Lower lobe of right lung (tissue), 2 donors: ENCODE measurements around the gene TMEM117. TPM values are rescaled to one million over a fixed set of nuclear protein-coding genes. Genes with fewer than 3 reads are reported as not detected.

Experiments used
- ATAC-seq, 2 donors: fragments of 200-7000 bp; cut with Tn5 transposase; one replicate each; pipeline ENCODE4 v1.9.1; 2020 to 2022; ENCODE audit warnings: mild to moderate bottlenecking in 2 of 2, moderate library complexity in 2 of 2
- DNase-seq: peaks from one replicate; pipeline ENCODE4 v3.0.0-alpha.2; 2020
- H3K27ac ChIP-seq: fragments of 200-600 bp; one replicate; pipeline ENCODE4 v1.8.0; 2022
- H3K27me3 ChIP-seq: fragments of 200-600 bp; one replicate; pipeline ENCODE4 v1.8.0; 2022; ENCODE audit warnings: low read depth
- H3K36me3 ChIP-seq: fragments of 200-600 bp; one replicate; pipeline ENCODE4 v1.8.0; 2022; ENCODE audit warnings: mild to moderate bottlenecking
- H3K4me1 ChIP-seq: fragments of 200-600 bp; one replicate; pipeline ENCODE4 v1.8.0; 2022
- H3K4me3 ChIP-seq: fragments of 200-600 bp; one replicate; pipeline ENCODE4 v1.8.0; 2022; ENCODE audit warnings: mild to moderate bottlenecking
- H3K9me3 ChIP-seq: fragments of 200-600 bp; one replicate; pipeline ENCODE4 v1.8.0; 2022
- intact Hi-C: fragments of 100-400 bp; cut with DNase I; formaldehyde crosslinking; loops from one replicate; pipeline ENCODE4 v1.11.0; 2022
- total RNA-seq: library from RNA; stranded (reverse); fragmentation: NEBNext Ultra II Directional; extraction: Animal tissue kit (Norgen Biotek cat#: 25700); gene quantifications from one replicate; pipeline ENCODE4 v1.2.1, GENCODE V29; 2021
- TF ChIP-seq, protein P1 (sequence below): fragments of 200-600 bp; IDR thresholded peaks from one replicate; pipeline ENCODE4 v1.8.0; 2022; ENCODE audit warnings: antibody characterized with exemption, mild to moderate bottlenecking
- donor health status: DM: no; HTN: yes; CAD: no; lungs with severe emphysema.

The TMEM117 gene
- total RNA-seq, 1 donor from 2014 or later = 4.5 TPM

DNA sequence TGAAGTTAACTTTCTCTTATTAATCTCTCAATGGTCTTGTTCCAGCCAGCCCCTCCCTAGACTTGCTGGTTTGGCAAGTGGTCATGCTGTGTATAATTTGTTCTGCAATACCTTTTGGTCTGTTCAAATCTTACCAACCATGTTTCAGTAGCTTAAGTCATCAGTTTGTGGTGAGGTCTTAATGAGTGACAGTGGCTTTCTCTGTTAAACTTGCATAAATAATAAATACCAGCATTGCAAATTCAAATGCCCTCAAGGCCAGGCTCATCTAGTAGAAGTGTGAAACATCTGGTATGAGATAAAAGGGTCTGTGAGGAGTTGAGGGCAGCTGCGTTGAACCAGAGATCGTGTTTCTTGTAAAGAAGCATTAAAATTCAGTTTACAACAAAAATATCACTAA is 319.5 kb downstream of the TMEM117 start:
- H3K36me3 ChIP-seq = no peaks in the 10 kb centered on the region
- H3K27me3 ChIP-seq = no peaks in the 10 kb centered on the region
- H3K4me1 ChIP-seq = no peaks in the 10 kb centered on the region
- no peak overlapping the region for H3K27ac ChIP-seq
- DNase-seq (no peak), ATAC-seq (no peak)
- no peaks in the 10 kb centered on the region for H3K9me3 ChIP-seq
- TF ChIP-seq, protein P1, sequence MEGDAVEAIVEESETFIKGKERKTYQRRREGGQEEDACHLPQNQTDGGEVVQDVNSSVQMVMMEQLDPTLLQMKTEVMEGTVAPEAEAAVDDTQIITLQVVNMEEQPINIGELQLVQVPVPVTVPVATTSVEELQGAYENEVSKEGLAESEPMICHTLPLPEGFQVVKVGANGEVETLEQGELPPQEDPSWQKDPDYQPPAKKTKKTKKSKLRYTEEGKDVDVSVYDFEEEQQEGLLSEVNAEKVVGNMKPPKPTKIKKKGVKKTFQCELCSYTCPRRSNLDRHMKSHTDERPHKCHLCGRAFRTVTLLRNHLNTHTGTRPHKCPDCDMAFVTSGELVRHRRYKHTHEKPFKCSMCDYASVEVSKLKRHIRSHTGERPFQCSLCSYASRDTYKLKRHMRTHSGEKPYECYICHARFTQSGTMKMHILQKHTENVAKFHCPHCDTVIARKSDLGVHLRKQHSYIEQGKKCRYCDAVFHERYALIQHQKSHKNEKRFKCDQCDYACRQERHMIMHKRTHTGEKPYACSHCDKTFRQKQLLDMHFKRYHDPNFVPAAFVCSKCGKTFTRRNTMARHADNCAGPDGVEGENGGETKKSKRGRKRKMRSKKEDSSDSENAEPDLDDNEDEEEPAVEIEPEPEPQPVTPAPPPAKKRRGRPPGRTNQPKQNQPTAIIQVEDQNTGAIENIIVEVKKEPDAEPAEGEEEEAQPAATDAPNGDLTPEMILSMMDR = no peak
- no peak overlapping the region for H3K4me3 ChIP-seq
- intact Hi-C loops = no loop called here

DNA sequence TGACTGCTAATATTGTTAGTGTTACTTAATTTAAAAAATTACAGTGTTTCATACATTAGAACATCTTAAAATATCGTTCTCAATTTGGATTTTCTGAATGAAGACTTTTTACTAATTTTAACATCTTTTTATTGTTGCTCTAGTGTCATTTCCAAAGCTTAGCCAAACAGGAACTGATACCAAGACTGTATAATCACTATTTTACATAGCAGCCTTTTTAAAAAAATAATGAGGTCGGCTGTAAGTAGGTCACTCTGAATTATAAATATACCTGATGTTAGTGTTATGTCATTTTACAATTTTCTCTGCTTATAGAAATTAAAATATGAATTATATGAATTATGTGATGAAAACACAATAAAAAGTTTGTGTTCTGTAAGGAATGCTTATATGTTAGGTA is 321.5 kb downstream of the TMEM117 start:
- Histone ChIP-seq H3K36me3 (no peaks in the 10 kb centered on the region), H3K4me3 (no peak overlapping the region), H3K27ac (no peak overlapping the region), H3K9me3 (no peaks in the 10 kb centered on the region), H3K27me3 (no peaks in the 10 kb centered on the region), H3K4me1 (no peaks in the 10 kb centered on the region)
- TF ChIP-seq, protein P1 = no peak
- intact Hi-C loops = no loop called here
- ATAC-seq = no peak
- DNase-seq = no peak

- H3K9me3 ChIP-seq = no peaks in the 10 kb centered on the region
- intact Hi-C loops = no loop called here
- no peak for ATAC-seq
- no peaks in the 10 kb centered on the region for H3K27me3 ChIP-seq
- H3K4me3 ChIP-seq = no peak overlapping the region
- no peak overlapping the region for H3K27ac ChIP-seq
- DNase-seq = no peak
- H3K36me3 ChIP-seq = no peaks in the 10 kb centered on the region
- no peaks in the 10 kb centered on the region for H3K4me1 ChIP-seq
- TF ChIP-seq, protein P1 = no peak
These were observed 322.9 kb downstream of the TMEM117 start for GRCh38 chr12:44158746-44159145.

DNA sequence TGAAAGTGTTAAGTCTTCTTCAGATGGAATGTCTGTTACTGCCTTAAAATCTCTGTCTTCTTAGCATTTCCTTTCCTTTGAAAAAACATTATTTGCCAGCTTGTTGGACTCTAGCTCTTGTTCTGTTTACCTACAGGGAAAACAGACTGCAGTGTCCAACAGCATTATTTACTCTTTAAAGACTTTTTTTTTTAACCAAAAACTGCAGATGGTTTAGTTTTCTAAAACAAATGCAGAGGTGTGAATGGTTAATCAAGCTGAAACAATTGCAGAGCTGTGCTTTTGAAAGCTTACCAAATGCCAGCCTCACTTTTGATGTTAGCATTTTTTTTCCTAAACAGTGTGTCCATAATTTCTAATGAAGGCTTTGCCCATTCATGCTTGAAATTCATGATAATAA is 323.3 kb downstream of the TMEM117 start:
- no peaks in the 10 kb centered on the region for H3K36me3 ChIP-seq
- H3K4me3 ChIP-seq = no peak overlapping the region
- H3K27me3 ChIP-seq = no peaks in the 10 kb centered on the region
- ATAC-seq = no peak
- DNase-seq = no peak
- no peak overlapping the region for H3K27ac ChIP-seq
- no peaks in the 10 kb centered on the region for H3K9me3 ChIP-seq
- H3K4me1 ChIP-seq = no peaks in the 10 kb centered on the region
- TF ChIP-seq, protein P1 = no peak
- intact Hi-C loops = no loop called here

- H3K4me3 ChIP-seq = no peak overlapping the region
- no peaks in the 10 kb centered on the region for H3K9me3 ChIP-seq
- intact Hi-C loops = no loop called here
- H3K36me3 ChIP-seq = no peaks in the 10 kb centered on the region
- TF ChIP-seq, protein P1 = no peak
- ATAC-seq (no peak), DNase-seq (no peak)
- no peaks in the 10 kb centered on the region for H3K27me3 ChIP-seq
- no peak overlapping the region for H3K27ac ChIP-seq
- H3K4me1 ChIP-seq = no peaks in the 10 kb centered on the region
These were observed 324.0 kb downstream of the TMEM117 start for GRCh38 chr12:44159862-44160261.

GRCh38 chr12:44162961-44163360 is 327.1 kb downstream of the TMEM117 start:
- Histone ChIP-seq H3K4me1 (no peaks in the 10 kb centered on the region), H3K4me3 (no peak overlapping the region), H3K27ac (no peak overlapping the region), H3K9me3 (no peaks in the 10 kb centered on the region), H3K36me3 (no peaks in the 10 kb centered on the region), H3K27me3 (no peaks in the 10 kb centered on the region)
- no peak for ATAC-seq
- DNase-seq = no peak
- intact Hi-C loops = no loop called here
- TF ChIP-seq, protein P1 = no peak
